NCI-H146 treated with DMSO at 0.1 percent for 48 hours (cell line): ENCODE measurements around the gene LNX2.

Experiments used
- DNase-seq: peaks from one replicate; lab custom pipeline; 2025; ENCODE audit not compliant: unreplicated experiment; lab: John Stamatoyannopoulos, UW

Gene LNX2

GRCh38 chr13:27620377-27621115 lies at the start of gene LNX2:
Gene LNX2, minus strand, starts transcription at chr13:27620529. Its CDS starts 38,826 bp downstream, at chr13:27581703.
- DNase-seq = peak; percentile 87

DNA sequence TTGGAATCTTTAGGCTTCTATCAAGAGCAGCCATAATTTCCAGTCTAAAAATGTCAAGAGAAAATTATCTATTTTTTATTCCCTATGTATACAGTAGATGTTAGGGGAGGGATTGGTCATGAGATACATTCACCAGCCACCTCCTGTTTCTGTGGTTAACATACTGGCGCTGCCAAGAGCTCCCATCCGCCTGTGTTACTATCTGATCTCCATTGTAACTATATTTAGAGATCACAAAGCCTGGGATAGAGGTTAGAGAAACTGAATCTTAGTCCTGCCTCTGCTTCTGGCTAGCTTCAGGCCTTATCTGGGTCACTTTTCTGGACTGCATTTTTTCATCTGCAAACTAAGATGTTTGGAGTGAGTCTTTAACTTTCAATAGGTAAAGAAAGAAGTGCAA lies 47.6 kb upstream of the LNX2 start:
- no peak for DNase-seq

GRCh38 chr13:27666951-27667350 lies 46.6 kb upstream of the LNX2 start:
- no peak for DNase-seq

GRCh38 chr13:27665761-27666160 lies 45.4 kb upstream of the LNX2 start:
- DNase-seq = no peak

GRCh38 chr13:27665333-27665732 lies 45.0 kb upstream of the LNX2 start:
- DNase-seq = no peak

- DNase-seq = no peak
These were observed 43.6 kb upstream of the LNX2 start for GRCh38 chr13:27663947-27664346.

DNA sequence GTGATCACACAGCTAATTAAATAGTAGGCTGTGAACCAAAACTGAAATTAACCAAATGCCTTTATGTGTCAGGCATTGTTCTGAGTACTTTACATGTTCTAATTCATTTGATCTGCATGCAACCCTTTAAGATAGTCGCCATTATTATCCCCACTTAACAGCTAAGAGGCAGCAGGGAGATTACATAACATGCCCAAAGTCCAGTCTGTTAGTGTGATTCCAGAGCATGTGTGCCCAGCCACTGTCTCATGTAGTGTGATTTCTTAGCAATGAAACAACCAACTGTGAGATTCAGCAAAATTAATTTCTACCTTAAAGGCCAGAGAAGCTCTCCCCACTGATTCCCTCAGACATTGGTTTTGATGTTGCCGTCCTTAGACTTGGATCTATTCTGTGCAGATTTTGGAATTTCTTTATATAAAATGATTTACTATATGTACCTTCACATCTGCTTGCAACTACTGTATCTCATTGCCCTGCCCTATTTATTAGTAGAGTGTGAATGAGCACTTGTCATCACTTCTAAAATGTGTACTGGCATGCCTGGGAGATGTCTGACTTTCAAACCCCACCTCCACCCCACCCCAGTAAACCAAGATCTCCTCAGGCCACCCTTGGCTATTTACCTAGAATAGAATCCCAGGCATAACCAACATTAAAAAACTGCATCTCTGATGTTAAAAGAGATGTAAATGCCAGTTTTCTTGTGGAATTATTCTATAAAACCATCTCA lies 42.6 kb upstream of the LNX2 start:
- DNase-seq = no peak

DNA sequence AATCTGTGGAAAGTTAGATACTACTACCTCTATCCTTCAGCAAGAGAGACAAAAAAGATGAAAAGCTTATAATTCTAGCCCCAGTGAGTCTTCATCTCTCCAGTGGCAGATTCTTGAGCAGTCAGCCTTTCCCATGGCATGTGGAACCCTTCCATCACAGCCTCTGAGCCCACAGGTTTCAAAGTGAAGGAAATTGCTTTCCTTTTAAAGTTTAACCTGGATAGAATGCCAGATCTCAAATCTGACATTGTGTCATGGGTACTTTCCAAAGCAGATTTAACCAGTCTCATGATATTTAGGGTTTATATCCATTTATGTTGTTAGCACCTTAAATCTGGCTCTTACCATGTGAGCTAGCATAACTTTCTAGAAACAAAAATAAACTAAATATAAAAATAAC lies 40.7 kb upstream of the LNX2 start:
- DNase-seq = no peak

- no peak for DNase-seq
These were observed 40.2 kb upstream of the LNX2 start for GRCh38 chr13:27660511-27660910.

- DNase-seq = no peak
These were observed 39.0 kb upstream of the LNX2 start for GRCh38 chr13:27659145-27659865.

DNA sequence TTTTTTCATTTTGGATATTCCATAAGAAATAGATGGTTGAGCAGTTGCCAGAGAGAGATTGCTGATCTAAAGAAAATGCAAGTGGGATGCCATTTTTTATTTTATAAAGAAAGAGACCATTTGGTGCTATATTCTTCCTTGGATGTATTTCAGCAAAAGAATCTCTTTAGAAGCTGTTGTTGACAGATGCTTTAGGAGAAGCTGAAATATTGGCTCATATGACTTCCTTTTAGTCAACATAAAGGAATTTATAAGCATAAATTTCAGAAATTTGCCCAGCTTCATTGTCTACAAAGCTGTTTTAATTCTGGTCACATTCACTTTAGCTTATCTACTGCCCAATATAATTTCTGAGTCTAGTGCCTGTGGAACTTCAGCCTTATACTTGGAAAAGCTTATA lies 38.2 kb upstream of the LNX2 start:
- DNase-seq = no peak

GRCh38 chr13:27657724-27658123 lies 37.4 kb upstream of the LNX2 start:
- DNase-seq = no peak

DNA sequence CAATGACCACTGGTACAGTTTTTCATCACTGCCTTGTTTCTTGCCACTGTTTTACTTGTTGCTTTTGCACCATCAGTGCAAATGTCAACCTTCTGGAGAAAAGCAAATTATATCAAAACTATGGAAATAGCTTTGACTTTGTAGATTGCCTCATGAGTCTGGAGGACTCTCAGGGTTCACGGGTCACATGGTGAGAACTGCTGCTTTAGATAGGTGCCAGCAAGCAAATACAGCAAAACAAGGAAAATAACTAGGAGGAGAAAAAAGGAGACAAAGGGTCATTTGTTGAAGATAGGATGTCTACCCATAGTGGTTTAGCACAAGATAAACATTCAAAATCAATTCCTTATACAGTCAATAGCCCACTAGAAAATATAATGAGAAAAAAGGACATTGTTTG lies 34.5 kb upstream of the LNX2 start:
- DNase-seq = no peak

GRCh38 chr13:27654059-27654458 lies 33.7 kb upstream of the LNX2 start:
- no peak for DNase-seq

- DNase-seq = no peak
These were observed 30.0 kb upstream of the LNX2 start for GRCh38 chr13:27650312-27650711.

DNA sequence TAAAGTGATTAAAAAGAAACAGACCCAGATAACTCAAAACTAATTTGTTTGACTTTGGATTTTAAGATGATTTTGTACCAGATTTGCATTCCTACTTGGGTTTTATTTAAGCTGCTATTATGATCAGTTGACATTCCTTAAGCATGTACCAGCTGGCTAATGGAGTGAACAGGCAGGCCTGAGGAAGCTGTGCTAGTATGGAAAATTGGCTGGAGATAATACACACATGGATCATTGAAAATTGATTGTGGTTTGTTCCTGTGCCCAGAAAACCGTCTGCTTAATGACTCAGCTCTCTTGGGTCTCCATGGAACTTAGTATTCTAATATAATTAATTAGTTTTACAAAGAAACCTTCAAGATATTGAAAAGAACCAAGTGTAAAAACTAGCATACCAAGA lies 24.0 kb upstream of the LNX2 start:
- no peak for DNase-seq

- DNase-seq = no peak
These were observed 23.2 kb upstream of the LNX2 start for GRCh38 chr13:27643334-27644132.

DNA sequence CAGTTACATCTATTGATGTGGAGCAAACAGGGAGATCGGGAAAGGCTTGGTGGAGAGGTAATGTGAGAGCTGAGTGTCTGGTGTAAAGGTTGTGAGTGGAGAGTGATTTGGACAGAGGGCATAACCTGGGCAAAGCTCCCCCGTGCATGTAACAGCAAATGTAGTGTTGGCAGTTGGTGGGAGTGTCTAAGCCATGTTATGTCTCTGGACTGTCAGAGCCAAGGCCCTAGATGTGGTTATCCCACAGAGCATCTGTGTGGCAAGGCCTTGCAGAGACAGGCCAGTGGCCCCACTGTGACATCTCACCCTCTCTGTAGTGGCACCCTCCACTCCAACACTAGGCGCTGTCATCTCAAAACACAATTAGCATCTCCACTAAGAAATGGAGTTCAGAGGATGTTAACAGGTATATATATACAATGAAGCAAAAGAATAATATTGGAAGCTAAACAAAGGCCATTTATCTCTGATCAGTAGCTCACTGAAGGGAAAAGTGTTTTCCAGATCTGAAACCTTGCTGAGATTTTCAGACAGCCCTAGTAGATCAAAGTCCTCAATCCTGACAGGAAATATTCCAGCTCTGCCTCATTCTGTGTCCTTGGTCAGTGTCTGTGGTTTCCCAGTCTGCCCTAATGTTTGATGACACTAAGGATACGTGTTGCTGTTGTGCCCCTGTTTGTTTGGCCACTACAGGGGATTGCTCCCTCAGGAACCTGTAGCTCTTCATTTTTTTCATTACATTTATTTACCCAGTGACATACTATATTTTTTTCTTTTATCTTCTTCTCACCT lies 21.6 kb upstream of the LNX2 start:
- DNase-seq = no peak

DNA sequence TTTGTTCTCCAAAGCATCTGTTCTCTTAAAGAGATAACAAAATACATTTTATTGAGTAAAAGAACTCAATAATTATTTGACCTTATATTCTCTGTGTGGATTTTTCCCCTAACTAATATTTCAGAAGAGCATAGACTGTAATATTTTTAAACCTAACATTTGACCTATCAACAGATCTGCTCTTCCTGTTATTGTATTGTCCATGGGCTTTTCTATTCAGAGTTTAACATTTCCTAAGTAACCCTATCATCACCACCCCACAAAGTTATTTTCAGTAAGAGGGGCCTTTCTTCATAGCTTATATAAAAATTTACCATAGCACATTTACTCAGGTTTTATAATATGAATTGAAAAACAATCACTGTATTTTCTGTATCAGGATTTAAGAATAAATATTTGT lies 18.9 kb upstream of the LNX2 start:
- DNase-seq = no peak

GRCh38 chr13:27638521-27638920 lies 18.2 kb upstream of the LNX2 start:
- DNase-seq = no peak
